Measurements from ENCODE around the gene TAAR2. TPM values are rescaled to one million over a fixed set of nuclear protein-coding genes. Genes with fewer than 3 reads are reported as not detected.
A peak's percentile ranks its signal among the peaks of the same experiment; 100 is the strongest.
"Not testable (repeated sequence)": the region's sequence is repeated elsewhere in the genome, so short reads cannot be mapped to it uniquely, and the experiment has no call there.

TAAR2 gene
- total RNA-seq, 1 donor from 2014 or later = not detected

GRCh38 chr6:132650429-132650828 lies 26.4 kb upstream of the TAAR2 start:
- H3K9me3 ChIP-seq = no peaks in the 10 kb centered on the region
- no peaks in the 10 kb centered on the region for H3K36me3 ChIP-seq
- no peak for TF ChIP-seq CTCF (IDR thresholded peaks at IDR 0.05)
- DNase-seq (ENCODE audit: low spot score in 2 of 2) = no peak
- H3K27me3 ChIP-seq = no peaks in the 10 kb centered on the region
- H3K27ac ChIP-seq = no peak overlapping the region
- intact Hi-C loops (cut with DNase I) = no loop called here
- H3K4me3 ChIP-seq = no peak overlapping the region
- H3K4me1 ChIP-seq = peaks cover 0 to 5% of the 10 kb centered on the region in 2 donors

GRCh38 chr6:132648828-132649227 lies 24.8 kb upstream of the TAAR2 start:
- peaks cover 0 to 5% of the 10 kb centered on the region in 2 donors for H3K4me1 ChIP-seq
- H3K4me3 ChIP-seq = no peak overlapping the region
- no peaks in the 10 kb centered on the region for H3K36me3 ChIP-seq
- no peak for DNase-seq (ENCODE audit: low spot score in 2 of 2)
- peak overlapping the region in 1 of 2 donors; percentile 48 for H3K27ac ChIP-seq
- H3K9me3 ChIP-seq = no peaks in the 10 kb centered on the region
- no peak for TF ChIP-seq CTCF (IDR thresholded peaks at IDR 0.05)
- H3K27me3 ChIP-seq = no peaks in the 10 kb centered on the region
- intact Hi-C loops (cut with DNase I) = no loop called here

- peaks cover 0 to 5% of the 10 kb centered on the region in 2 donors for H3K4me1 ChIP-seq
- intact Hi-C loops (cut with DNase I) = no loop called here
- H3K27ac ChIP-seq = peak overlapping the region in 1 of 2 donors; percentile 48
- H3K4me3 ChIP-seq = no peak overlapping the region
- no peaks in the 10 kb centered on the region for H3K36me3 ChIP-seq
- no peak for TF ChIP-seq CTCF (IDR thresholded peaks at IDR 0.05)
- no peak for DNase-seq (ENCODE audit: low spot score in 2 of 2)
- H3K9me3 ChIP-seq = no peaks in the 10 kb centered on the region
- no peaks in the 10 kb centered on the region for H3K27me3 ChIP-seq
Observed at GRCh38 chr6:132648356-132648755, 24.3 kb upstream of the TAAR2 start.

- Histone ChIP-seq H3K27ac (no peak overlapping the region), H3K4me1 (no peaks in the 10 kb centered on the region), H3K36me3 (no peaks in the 10 kb centered on the region), H3K9me3 (no peaks in the 10 kb centered on the region), H3K27me3 (no peaks in the 10 kb centered on the region), H3K4me3 (no peak overlapping the region)
- TF ChIP-seq CTCF (IDR thresholded peaks at IDR 0.05) = no peak
- intact Hi-C loops (cut with DNase I) = no loop called here
- no peak for DNase-seq (ENCODE audit: low spot score in 2 of 2)
Observed at GRCh38 chr6:132643547-132643946, 19.5 kb upstream of the TAAR2 start.

GRCh38 chr6:132637135-132637534 lies 13.1 kb upstream of the TAAR2 start:
- H3K4me3 ChIP-seq; intact Hi-C loops (cut with DNase I); H3K9me3 ChIP-seq; DNase-seq (ENCODE audit: low spot score in 2 of 2); H3K27me3 ChIP-seq; H3K27ac ChIP-seq; H3K4me1 ChIP-seq; H3K36me3 ChIP-seq: not testable (repeated sequence)

- H3K27ac ChIP-seq; H3K27me3 ChIP-seq; H3K36me3 ChIP-seq; H3K4me1 ChIP-seq; H3K9me3 ChIP-seq; H3K4me3 ChIP-seq; intact Hi-C loops (cut with DNase I); DNase-seq (ENCODE audit: low spot score in 2 of 2): not testable (repeated sequence)
Observed at GRCh38 chr6:132635906-132636305, 11.8 kb upstream of the TAAR2 start.

- H3K4me1 ChIP-seq; H3K9me3 ChIP-seq; H3K36me3 ChIP-seq; DNase-seq (ENCODE audit: low spot score in 2 of 2); H3K4me3 ChIP-seq; H3K27ac ChIP-seq; H3K27me3 ChIP-seq; intact Hi-C loops (cut with DNase I): not testable (repeated sequence)
Observed at GRCh38 chr6:132635288-132635687, 11.2 kb upstream of the TAAR2 start.

All from ascending aorta (tissue), 2 donors.